Measurements from ENCODE around the gene SLC27A1. TPM values are rescaled to one million over a fixed set of nuclear protein-coding genes. Genes with fewer than 3 reads are reported as not detected.

Gene SLC27A1
- polyA plus RNA-seq, 2 donors = 5.4 to 8.7 TPM

Other genes with a start within 250 kb of the SLC27A1 start
- gene OCEL1, start 244.3 kb upstream of the SLC27A1 start, polyA plus RNA-seq = 10 to 100 TPM in 1 of 2 donors, 1 to 10 TPM in 1; 7.9 to 12.7 TPM
- 10 to 100 TPM; 33.3 to 45.5 TPM for gene NR2F6, start 224.6 kb upstream of the SLC27A1 start, polyA plus RNA-seq
- 1 to 10 TPM; 1.5 to 2.9 TPM for gene USHBP1, start 205.8 kb upstream of the SLC27A1 start, polyA plus RNA-seq
- gene BABAM1, start 203.1 kb upstream of the SLC27A1 start, polyA plus RNA-seq = 10 to 100 TPM; 39.1 to 52.7 TPM
- under 1 TPM; 0.22 to 0.45 TPM for gene ANKLE1, start 188.6 kb upstream of the SLC27A1 start, polyA plus RNA-seq
- 1 to 10 TPM; 3.4 to 4.5 TPM for gene ABHD8, start 167.1 kb upstream of the SLC27A1 start, polyA plus RNA-seq
- gene MRPL34, start 164.7 kb upstream of the SLC27A1 start, polyA plus RNA-seq = 100 to 1,000 TPM in 1 of 2 donors, 10 to 100 TPM in 1; 72.1 to 102 TPM
- 10 to 100 TPM; 40.3 to 41.4 TPM for gene DDA1, start 161.0 kb upstream of the SLC27A1 start, polyA plus RNA-seq
- 10 to 100 TPM in 1 of 2 donors, 1 to 10 TPM in 1; 9.7 to 28.0 TPM for gene ANO8, start 135.7 kb upstream of the SLC27A1 start, polyA plus RNA-seq
- gene GTPBP3, start 133.0 kb upstream of the SLC27A1 start, polyA plus RNA-seq = 10 to 100 TPM; 13.5 to 20.2 TPM
- 10 to 100 TPM; 29.5 to 30.7 TPM for gene PLVAP, start 93.2 kb upstream of the SLC27A1 start, polyA plus RNA-seq
- not detected for gene CCDC194, start 76.3 kb upstream of the SLC27A1 start, polyA plus RNA-seq
- gene BST2, start 64.9 kb upstream of the SLC27A1 start, polyA plus RNA-seq = 10 to 100 TPM in 1 of 2 donors, 1 to 10 TPM in 1; 8.5 to 17.6 TPM
- 10 to 100 TPM; 64.2 to 66.8 TPM for gene MVB12A, start 50.5 kb upstream of the SLC27A1 start, polyA plus RNA-seq
- gene TMEM221, start 21.9 kb upstream of the SLC27A1 start, polyA plus RNA-seq = under 1 TPM; 0.13 to 0.20 TPM
- not detected for gene NXNL1, start 9.6 kb upstream of the SLC27A1 start, polyA plus RNA-seq
- gene PGLS, start 41.1 kb downstream of the SLC27A1 start, polyA plus RNA-seq = 100 to 1,000 TPM in 1 of 2 donors, 10 to 100 TPM in 1; 90.6 to 119 TPM
- 10 to 100 TPM; 23.6 to 24.8 TPM for gene COLGALT1, start 85.1 kb downstream of the SLC27A1 start, polyA plus RNA-seq
- gene UNC13A, start 217.8 kb downstream of the SLC27A1 start, polyA plus RNA-seq = under 1 TPM; 0.02 to 0.04 TPM
- gene MAP1S, start 249.0 kb downstream of the SLC27A1 start, polyA plus RNA-seq = 10 to 100 TPM in 1 of 2 donors, 1 to 10 TPM in 1; 7.8 to 13.1 TPM